A549 (cell line): ENCODE data around the gene MOV10L1. TPM values are rescaled to one million over a fixed set of nuclear protein-coding genes. Genes with fewer than 3 reads are reported as not detected.

Experiments
- ATAC-seq, 2 experiments: fragments of 200-7000 bp in 1 of 2; fragments of >200 bp in 1 of 2; cut with Nextera tagmentation in 1 of 2; cut with Tn5 transposase in 1 of 2; 3 replicates each; pipeline versions ENCODE4 v1.8.0 to v1.9.1; 2018 to 2020; ENCODE audit warnings: mild to moderate bottlenecking in 1 of 2, moderate library complexity in 1 of 2
- CTCF ChIA-PET: fragments of 300-600 bp; sonication (Branson Sonifier 250); formaldehyde crosslinking; extraction: SDS; loops from one replicate; lab custom pipeline; 2021; ENCODE audit warnings: antibody characterized with exemption, inconsistent platforms; lab: Yijun Ruan, JAX
- POLR2A ChIA-PET: fragments of 350-600 bp; formaldehyde crosslinking; extraction: SDS; loops from one replicate; lab custom pipeline; 2021; ENCODE audit warnings: antibody characterized with exemption, inconsistent platforms; lab: Yijun Ruan, JAX
- DNase-seq, 2 experiments: peaks; one replicate each; pipeline versions ENCODE4 v3.0.0 to v3.0.0-alpha.2; 2011 to 2016; ENCODE audit warnings: low read depth in 1 of 2, low spot score in 1 of 2
- FAIRE-seq: peaks from 2 replicates; lab custom pipeline; 2011; peaks lifted over from hg19 to GRCh38; lab: Jason Lieb, UNC
- H3K27ac ChIP-seq, 2 experiments: fragments of >200 bp; sonication (Bioruptor Twin); formaldehyde crosslinking; 3 replicates each; pipeline ENCODE4 v1.5.1; 2016 to 2017
- H3K4me1 ChIP-seq: fragments of >200 bp; sonication (Bioruptor Twin); formaldehyde crosslinking; 3 replicates; pipeline ENCODE4 v1.6.1; 2016
- H3K4me2 ChIP-seq: fragments of >200 bp; sonication (Bioruptor Twin); formaldehyde crosslinking; 3 replicates; pipeline ENCODE4 v1.6.1; 2016
- H3K4me3 ChIP-seq: fragments of >200 bp; sonication (Bioruptor Twin); formaldehyde crosslinking; 3 replicates; pipeline ENCODE4 v1.5.1; 2016
- H3K9me3 ChIP-seq: fragments of >200 bp; sonication (Bioruptor Twin); formaldehyde crosslinking; 3 replicates; pipeline ENCODE4 v1.6.1; 2016
- BCL3 ChIP-seq: fragments of >200 bp; sonication (Bioruptor Twin); formaldehyde crosslinking; IDR thresholded peaks from 3 replicates; pipeline ENCODE4 v1.6.1; 2016
- ELK1 ChIP-seq: fragments of 150-350 bp; IDR thresholded peaks from 2 replicates; pipeline ENCODE4 v1.6.1; 2014; ENCODE audit warnings: low read depth, mild to moderate bottlenecking, low read length
- HOXA7 ChIP-seq: fragments of 250-450 bp; sonication (Bioruptor Pico); IDR thresholded peaks from 2 replicates; pipeline ENCODE4 v1.5.0; 2020; ENCODE audit warnings: mild to moderate bottlenecking, moderate library complexity
- HOXB5 ChIP-seq: fragments of 250-450 bp; sonication (Bioruptor Pico); IDR thresholded peaks from 2 replicates; pipeline ENCODE4 v1.5.0; 2020; ENCODE audit warnings: mild to moderate bottlenecking, moderate library complexity
- KDM5A ChIP-seq: fragments of 200-600 bp; sonication (generic); IDR thresholded peaks from 2 replicates; pipeline ENCODE4 v1.6.1; 2016; ENCODE audit warnings: antibody characterized with exemption, mild to moderate bottlenecking
- MAFK ChIP-seq: fragments of 450-650 bp; IDR thresholded peaks from 2 replicates; pipeline ENCODE4 v1.6.1; 2014; ENCODE audit not compliant: partially characterized antibody
- MYC ChIP-seq: IDR thresholded peaks from 2 replicates; pipeline ENCODE4 v1.6.1; 2012; ENCODE audit warnings: mild to moderate bottlenecking, inconsistent platforms, low read length, improper control_type of control experiment, borderline replicate concordance
- NFE2L2 ChIP-seq: fragments of 150-350 bp; conservative IDR thresholded peaks from 2 replicates; pipeline ENCODE4 v1.6.1; 2014; ENCODE audit warnings: low read length
- RARB ChIP-seq: fragments of 250-450 bp; sonication (Bioruptor Pico); IDR thresholded peaks from 2 replicates; pipeline ENCODE4 v1.8.0; 2021; ENCODE audit warnings: mild to moderate bottlenecking, moderate library complexity
- REST ChIP-seq: fragments of 200-600 bp; sonication (generic); IDR thresholded peaks from 2 replicates; pipeline ENCODE4 v1.6.1; 2016; ENCODE audit warnings: antibody characterized with exemption, mild to moderate bottlenecking, moderate library complexity
- TP53 ChIP-seq: fragments of 250-450 bp; sonication (Bioruptor Pico); IDR thresholded peaks from 2 replicates; pipeline ENCODE4 v1.5.0; 2021; ENCODE audit warnings: mild to moderate bottlenecking, moderate library complexity
- WGBS: methylation state at CpG from one replicate; pipeline ENCODE4 v1.1.6; 2017; ENCODE audit errors: missing lambda C conversion rate; 5-methylcytosine and 5-hydroxymethylcytosine counted together
- polyA plus RNA-seq, 4 experiments: library from polyadenylated mRNA; depleted of rRNA in 3 of 4; stranded (reverse); fragments of >200 nt; fragmentation: RNase III in 1 of 4; extraction: RNeasy Plus Mini Kit Qiagen cat#74134 plus additional on column Dnase treatment in 1 of 4; gene quantifications; 2 replicates in 3 of 4; 3 replicates in 1 of 4; pipeline ENCODE4 v1.2.3, GENCODE V29; 2011 to 2017

The MOV10L1 gene
- polyA plus RNA-seq, 2 of the 4 experiments (the other 2 are of a cell fraction) = 0.04 TPM

GRCh38 chr22:50176850-50177536 lies 87.2 kb downstream of the MOV10L1 start:
- POLR2A ChIA-PET = no interaction called here
- no peak overlapping the region for H3K4me2 ChIP-seq

GRCh38 chr22:50177537-50178470 lies 88.0 kb downstream of the MOV10L1 start:
- Histone ChIP-seq H3K9me3 (no peaks in the 10 kb centered on the region), H3K4me3 (no peak overlapping the region), H3K27ac (no peak overlapping the region), H3K4me2 (no peak overlapping the region)
- FAIRE-seq = no peak
- DNase-seq = no peak
- no peak for ATAC-seq
- WGBS = 98% methylated on average over 29 of the region's 98 CpGs
- CTCF ChIA-PET = no interaction called here
- POLR2A ChIA-PET = no interaction called here
- TF ChIP-seq RARB (CRISPR knock-in tag) (no peak), KDM5A (no peak), BCL3 (no peak), HOXB5 (CRISPR knock-in tag) (no peak), NFE2L2 (no peak), HOXA7 (CRISPR knock-in tag) (no peak), MYC (no peak)
- TF ChIP-seq, all 56 proteins: peak for 0
- no peaks in the 10 kb centered on the region for H3K4me1 ChIP-seq

More at GRCh38 chr22:50176850-50177536, 87.2 kb downstream of the MOV10L1 start:
- Histone ChIP-seq H3K4me3 (no peak overlapping the region), H3K4me1 (no peaks in the 10 kb centered on the region), H3K9me3 (no peaks in the 10 kb centered on the region), H3K27ac (no peak overlapping the region)
- FAIRE-seq (no peak), ATAC-seq (no peak), DNase-seq (no peak)
- WGBS = 96% methylated on average over 67 of the region's 76 CpGs
- TF ChIP-seq REST = no peak
- CTCF ChIA-PET = no interaction called here

- no peak for ATAC-seq
- no peaks in the 10 kb centered on the region for H3K9me3 ChIP-seq
- CTCF ChIA-PET = no interaction called here
- POLR2A ChIA-PET = no interaction called here
- no peak for DNase-seq
- H3K4me1 ChIP-seq = no peaks in the 10 kb centered on the region
- TF ChIP-seq ELK1 (no peak), TP53 (CRISPR knock-in tag) (no peak), MAFK (no peak)
- TF ChIP-seq, all 56 proteins: peak for 0
- 98% methylated on average over 16 of the region's 22 CpGs for WGBS
- H3K4me2 ChIP-seq = no peak overlapping the region
- H3K27ac ChIP-seq = no peak overlapping the region
- no peak overlapping the region for H3K4me3 ChIP-seq
- no peak for FAIRE-seq
Observed at GRCh38 chr22:50178471-50178864, 88.7 kb downstream of the MOV10L1 start.
